ENCODE data around the gene SARM1. TPM values are rescaled to one million over a fixed set of nuclear protein-coding genes. Genes with fewer than 3 reads are reported as not detected.
A peak's percentile ranks its signal among the peaks of the same experiment; 100 is the strongest.

The SARM1 gene
- total and polyA plus RNA-seq, 2 of the 8 experiments (the other 6 are each of a cell fraction or from before 2014, with no cell fraction given), result 5.8 to 9.2 TPM

DNA sequence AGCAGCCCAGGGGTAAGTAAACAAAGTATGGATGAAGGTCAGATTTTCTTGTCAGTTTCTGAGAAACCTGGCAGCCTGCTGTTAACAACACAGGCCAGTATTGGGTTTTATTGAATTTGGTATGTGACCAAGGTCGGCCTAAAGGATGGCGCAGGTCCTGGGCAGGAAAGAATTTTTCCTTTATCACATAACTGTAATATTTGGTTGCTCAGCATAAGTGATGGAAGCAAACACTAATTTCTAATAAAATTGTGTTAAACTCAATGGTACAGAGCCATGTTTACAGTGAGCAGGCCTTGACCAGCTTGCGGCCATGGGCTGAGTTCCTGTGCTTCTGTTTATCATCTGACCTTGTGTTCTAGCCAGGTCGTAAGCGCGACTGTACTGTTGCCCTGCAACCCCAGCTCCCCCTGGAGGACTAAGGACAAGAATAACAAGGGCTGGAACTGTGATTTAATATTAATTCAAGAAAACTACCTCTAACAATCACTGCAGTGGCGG is 24.7 kb upstream of the SARM1 start:
- Histone ChIP-seq H3K79me2 (ENCODE audit: control insufficient read depth in 1 of 2, insufficient read depth in 2 of 2, low read length in 2 of 2) (no peaks in the 10 kb centered on the region), H3K4me1 (replicated peaks in 1 of 4; ENCODE audit: control insufficient read depth in 3 of 4, insufficient read depth in 4 of 4, low read length in 3 of 4) (peaks cover 0 to 4% (median 0%) of the 10 kb centered on the region in 4 experiments; a peak in 3 of 7 replicates), H3K14ac (ENCODE audit: insufficient read length) (no peak overlapping the region), H3K36me3 (ENCODE audit: control insufficient read depth in 2 of 4, insufficient read depth in 4 of 4, low read length in 3 of 4) (peaks cover 20 to 58% (median 45%) of the 10 kb centered on the region in 4 experiments; a peak in 7 of 8 replicates), H2BK20ac (ENCODE audit: low read length) (no peak overlapping the region), H3K79me1 (ENCODE audit: low read depth, low read length) (no peaks in the 10 kb centered on the region), H2BK15ac (ENCODE audit: low read length) (no peak overlapping the region), H3K27me3 (replicated peaks in 1 of 4; ENCODE audit: control insufficient read depth in 3 of 4, extremely low read depth in 1 of 4, insufficient read depth in 3 of 4, low read length in 3 of 4) (no peaks in the 10 kb centered on the region), H2AFZ (ENCODE audit: low read length) (no peak overlapping the region), H3K4ac (replicated peaks; ENCODE audit: insufficient read length, low read depth, low read length) (no peak overlapping the region), H2BK12ac (ENCODE audit: low read depth, low read length) (no peak overlapping the region), H3K23me2 (ENCODE audit: low read depth, low read length) (no peaks in the 10 kb centered on the region), H4K8ac (ENCODE audit: extremely low read depth, insufficient read depth, low read length) (no peak overlapping the region), H4K91ac (replicated peaks; ENCODE audit: insufficient read length, low read length) (no peak overlapping the region), H3K27ac (ENCODE audit: low read depth, low read length) (no peak overlapping the region), H3K9me3 (ENCODE audit: insufficient read depth in 2 of 2, low read depth in 1 of 2, low read length in 1 of 2) (no peaks in the 10 kb centered on the region), H3K9ac (replicated peaks in 1 of 4; ENCODE audit: extremely low read depth in 1 of 4, low read depth in 3 of 4, low read length in 3 of 4) (no peak overlapping the region), H2AK5ac (ENCODE audit: low read depth, low read length) (no peak overlapping the region), H4K20me1 (replicated peaks in 1 of 2; ENCODE audit: control insufficient read depth in 1 of 2, insufficient read depth in 2 of 2, low read length in 2 of 2) (peaks cover 13 to 15% of the 10 kb centered on the region in 2 experiments), H2BK5ac (ENCODE audit: low read depth, low read length) (no peak overlapping the region), H3K18ac (ENCODE audit: extremely low read depth, low read length) (no peak overlapping the region), H2BK120ac (replicated peaks; ENCODE audit: low read depth, low read length) (no peak overlapping the region), H3K56ac (replicated peaks; ENCODE audit: insufficient read length, low read depth, low read length) (no peak overlapping the region), H3K4me3 (ENCODE audit: extremely low read depth in 1 of 4, insufficient read depth in 2 of 4, low read depth in 3 of 4, low read length in 4 of 4) (no peak overlapping the region), H3K4me2 (ENCODE audit: insufficient read depth in 1 of 2, low read depth in 2 of 2, low read length in 2 of 2) (no peak overlapping the region), H3K23ac (ENCODE audit: insufficient read length) (no peak overlapping the region), H4K5ac (ENCODE audit: insufficient read length, low read depth, low read length) (no peak overlapping the region)
- DNase-seq (ENCODE audit: low read depth in 1 of 2, low spot score in 2 of 2) (no peak), FAIRE-seq (no peak)
- ChIA-PET POLR2A (ENCODE audit: partially characterized antibody) (interaction anchor here (0.7 to 9.7 kb wide), 10 partner anchors 10 to 26 kb away, joined by 3 to 92 read pairs (median 6); partner anchors contain the start of genes IFT20, POLDIP2, SEBOX and TNFAIP1), CTCF (ENCODE audit: partially characterized antibody) (interaction anchor here (1.0 to 2.5 kb wide), 11 partner anchors 9 to 115 kb away, joined by 3 to 10 read pairs (median 5); partner anchors contain the start of genes IFT20 and TNFAIP1)
- TF ChIP-seq, protein P1, sequence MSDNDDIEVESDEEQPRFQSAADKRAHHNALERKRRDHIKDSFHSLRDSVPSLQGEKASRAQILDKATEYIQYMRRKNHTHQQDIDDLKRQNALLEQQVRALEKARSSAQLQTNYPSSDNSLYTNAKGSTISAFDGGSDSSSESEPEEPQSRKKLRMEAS (IDR thresholded peaks at IDR 0.05), result no peak
- TF ChIP-seq KDM1A (IDR thresholded peaks at IDR 0.05; ENCODE audit: borderline replicate concordance, low read length) (no peak), RAD21 (IDR thresholded peaks at IDR 0.05 in 1 of 2, conservative IDR thresholded peaks at IDR 0.05 in 1 of 2; ENCODE audit: low read depth in 2 of 2, low read length in 2 of 2) (peak; percentile 26 to 51; a peak in 3 of 4 replicates), SP2 (IDR thresholded peaks at IDR 0.05; ENCODE audit: low read length) (no peak), TBP (IDR thresholded peaks at IDR 0.05; ENCODE audit: low read depth, low read length) (no peak), EP300 (IDR thresholded peaks at IDR 0.05; ENCODE audit: borderline replicate concordance in 1 of 2, low read depth in 2 of 2, low read length in 2 of 2) (no peak), CHD1 (IDR thresholded peaks at IDR 0.05; ENCODE audit: low read depth, low read length) (no peak), SUZ12 (IDR thresholded peaks at IDR 0.05; ENCODE audit: low read length) (no peak)
- TF ChIP-seq, protein P2, sequence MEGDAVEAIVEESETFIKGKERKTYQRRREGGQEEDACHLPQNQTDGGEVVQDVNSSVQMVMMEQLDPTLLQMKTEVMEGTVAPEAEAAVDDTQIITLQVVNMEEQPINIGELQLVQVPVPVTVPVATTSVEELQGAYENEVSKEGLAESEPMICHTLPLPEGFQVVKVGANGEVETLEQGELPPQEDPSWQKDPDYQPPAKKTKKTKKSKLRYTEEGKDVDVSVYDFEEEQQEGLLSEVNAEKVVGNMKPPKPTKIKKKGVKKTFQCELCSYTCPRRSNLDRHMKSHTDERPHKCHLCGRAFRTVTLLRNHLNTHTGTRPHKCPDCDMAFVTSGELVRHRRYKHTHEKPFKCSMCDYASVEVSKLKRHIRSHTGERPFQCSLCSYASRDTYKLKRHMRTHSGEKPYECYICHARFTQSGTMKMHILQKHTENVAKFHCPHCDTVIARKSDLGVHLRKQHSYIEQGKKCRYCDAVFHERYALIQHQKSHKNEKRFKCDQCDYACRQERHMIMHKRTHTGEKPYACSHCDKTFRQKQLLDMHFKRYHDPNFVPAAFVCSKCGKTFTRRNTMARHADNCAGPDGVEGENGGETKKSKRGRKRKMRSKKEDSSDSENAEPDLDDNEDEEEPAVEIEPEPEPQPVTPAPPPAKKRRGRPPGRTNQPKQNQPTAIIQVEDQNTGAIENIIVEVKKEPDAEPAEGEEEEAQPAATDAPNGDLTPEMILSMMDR (IDR thresholded peaks at IDR 0.05; ENCODE audit: control extremely low read depth in 1 of 3, insufficient read depth in 1 of 3, low read depth in 1 of 3, low read length in 3 of 3), result peak; percentile 21 to 33 (median 22); a peak in 3 of 4 replicates
- WGBS, 2 experiments (ENCODE audit: extremely low coverage in 1 of 2, insufficient coverage in 1 of 2, insufficient read length in 1 of 2, insufficient replicate concordance in 2 of 2, low coverage in 1 of 2, low lambda C conversion rate in 2 of 2, missing lambda C conversion rate in 1 of 2), result 95% methylated on average over 7 of the region's 7 CpGs; no CpG with 5 or more reads in 1 of the 2 experiments

All from H1 (cell line).